Spleen (tissue), 7 donors: Measurements from ENCODE around the gene LUC7L.

Experiments used
- POLR2A ChIP-seq, 3 donors: fragments of 450-650 bp; IDR thresholded peaks; one replicate each; pipeline ENCODE4 v1.5.1; 2017; ENCODE audit warnings: antibody characterized with exemption in 3 of 3, mild to moderate bottlenecking in 1 of 3
- POLR2AphosphoS5 ChIP-seq, 3 donors: sonication (generic); formaldehyde crosslinking; IDR thresholded peaks; one replicate each; pipeline ENCODE4 v1.5.1; 2017; ENCODE audit warnings: antibody characterized with exemption in 3 of 3
- TF ChIP-seq, protein P1 (sequence below), 11 experiments: fragments of 200-600 bp in 7 of 11; fragments of 450-650 bp in 4 of 11; sonication (generic) in 4 of 11; IDR thresholded peaks in 8 of 11; conservative IDR thresholded peaks in 3 of 11; 1 replicate in 7 of 11; 2 replicates in 4 of 11; pipeline versions ENCODE4 v1.4.0 to v1.8.0; 2016 to 2021; ENCODE audit warnings: antibody characterized with exemption in 11 of 11, inconsistent platforms in 4 of 11, mild to moderate bottlenecking in 1 of 11
- donor health status: DM: no; HTN: no; CAD: no; lungs with moderate emphysema.
- donor health status: DM: no; HTN: no; CAD: no.
- donor health status: DM: no; HTN: no; CAD: no.

GRCh38 chr16:270381-271255 is 41.4 kb upstream of the LUC7L start:
- TF ChIP-seq, protein P1, sequence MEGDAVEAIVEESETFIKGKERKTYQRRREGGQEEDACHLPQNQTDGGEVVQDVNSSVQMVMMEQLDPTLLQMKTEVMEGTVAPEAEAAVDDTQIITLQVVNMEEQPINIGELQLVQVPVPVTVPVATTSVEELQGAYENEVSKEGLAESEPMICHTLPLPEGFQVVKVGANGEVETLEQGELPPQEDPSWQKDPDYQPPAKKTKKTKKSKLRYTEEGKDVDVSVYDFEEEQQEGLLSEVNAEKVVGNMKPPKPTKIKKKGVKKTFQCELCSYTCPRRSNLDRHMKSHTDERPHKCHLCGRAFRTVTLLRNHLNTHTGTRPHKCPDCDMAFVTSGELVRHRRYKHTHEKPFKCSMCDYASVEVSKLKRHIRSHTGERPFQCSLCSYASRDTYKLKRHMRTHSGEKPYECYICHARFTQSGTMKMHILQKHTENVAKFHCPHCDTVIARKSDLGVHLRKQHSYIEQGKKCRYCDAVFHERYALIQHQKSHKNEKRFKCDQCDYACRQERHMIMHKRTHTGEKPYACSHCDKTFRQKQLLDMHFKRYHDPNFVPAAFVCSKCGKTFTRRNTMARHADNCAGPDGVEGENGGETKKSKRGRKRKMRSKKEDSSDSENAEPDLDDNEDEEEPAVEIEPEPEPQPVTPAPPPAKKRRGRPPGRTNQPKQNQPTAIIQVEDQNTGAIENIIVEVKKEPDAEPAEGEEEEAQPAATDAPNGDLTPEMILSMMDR (IDR thresholded peaks at IDR 0.05 in 8 of 11, conservative IDR thresholded peaks at IDR 0.05 in 3 of 11), result no peak
- TF ChIP-seq POLR2A (IDR thresholded peaks at IDR 0.05) (no peak), POLR2AphosphoS5 (IDR thresholded peaks at IDR 0.05) (no peak)
